Uterus (tissue), 4 donors: ENCODE data around the gene MTREX. TPM values are rescaled to one million over a fixed set of nuclear protein-coding genes. Genes with fewer than 3 reads are reported as not detected.
A peak's percentile ranks its signal among the peaks of the same experiment; 100 is the strongest.

Experiments
- DNase-seq, 2 donors: peaks; one replicate each; pipeline ENCODE4 v3.0.0-alpha.2; 2019 to 2020
- H3K27ac ChIP-seq, 2 donors: fragments of 200-600 bp; sonication (generic); 1 replicate in 1 of 2; 2 replicates in 1 of 2; pipeline ENCODE4 v1.5.1; 2016 to 2018
- H3K27me3 ChIP-seq, 2 donors: fragments of 200-600 bp; sonication (generic); one replicate each; pipeline ENCODE4 v1.5.1; 2018 to 2019; ENCODE audit warnings: control low read depth in 1 of 2
- H3K36me3 ChIP-seq, 2 donors: fragments of 200-600 bp; sonication (generic); one replicate each; pipeline ENCODE4 v1.5.1; 2019; ENCODE audit warnings: control low read depth in 1 of 2
- H3K4me1 ChIP-seq, 2 donors: fragments of 200-600 bp; sonication (generic); one replicate each; pipeline ENCODE4 v1.5.1; 2018 to 2019; ENCODE audit warnings: control low read depth in 1 of 2
- H3K4me3 ChIP-seq, 2 donors: fragments of 200-600 bp; sonication (generic); 1 replicate in 1 of 2; 2 replicates in 1 of 2; pipeline ENCODE4 v1.5.1; 2018 to 2019; ENCODE audit warnings: mild to moderate bottlenecking in 1 of 2
- H3K9me3 ChIP-seq, 2 donors: fragments of 200-600 bp; sonication (generic); one replicate each; pipeline ENCODE4 v1.5.1; 2019; ENCODE audit warnings: control low read depth in 1 of 2
- CTCF ChIP-seq, 4 experiments: fragments of 200-600 bp in 2 of 4; fragments of 450-650 bp in 2 of 4; sonication (generic) in 2 of 4; IDR thresholded peaks; one replicate each; pipeline ENCODE4 v1.5.1; 2016 to 2019; ENCODE audit warnings: antibody characterized with exemption in 4 of 4, mild to moderate bottlenecking in 2 of 4, moderate library complexity in 1 of 4
- POLR2A ChIP-seq, 2 donors: fragments of 450-650 bp; IDR thresholded peaks; one replicate each; pipeline ENCODE4 v1.6.1; 2016; ENCODE audit warnings: antibody characterized with exemption in 2 of 2, mild to moderate bottlenecking in 1 of 2, moderate library complexity in 1 of 2
- intact Hi-C: fragments of 100-400 bp; cut with DNase I; formaldehyde crosslinking; loops from one replicate; pipeline ENCODE4 v1.15.1; 2023; ENCODE audit warnings: low total_unique reads
- total RNA-seq, 4 donors: library from RNA; depleted of rRNA in 3 of 4; stranded (reverse); fragments of >200 nt in 3 of 4; gene quantifications; one replicate each; pipeline versions ENCODE4 v1.1.0 to v1.2.4, GENCODE V29; 2014 to 2023
- donor health status: DM: yes; HTN: yes; CAD: no.

The MTREX gene
- total RNA-seq, 4 donors from 2014 or later = 30.0 to 138 (median 59.2) TPM

GRCh38 chr5:55469839-55470238 lies 162.1 kb downstream of the MTREX start:
- Histone ChIP-seq H3K27ac (peak overlapping the region in 1 of 2 donors; percentile 57), H3K36me3 (no peaks in the 10 kb centered on the region), H3K4me3 (no peak overlapping the region), H3K9me3 (no peaks in the 10 kb centered on the region), H3K27me3 (no peaks in the 10 kb centered on the region), H3K4me1 (no peaks in the 10 kb centered on the region)
- no peak for TF ChIP-seq CTCF (IDR thresholded peaks at IDR 0.05)
- TF ChIP-seq POLR2A (IDR thresholded peaks at IDR 0.05) = no peak
- no peak for DNase-seq
- intact Hi-C loops = no loop called here

- intact Hi-C loops = no loop called here
- TF ChIP-seq POLR2A (IDR thresholded peaks at IDR 0.05) (no peak), CTCF (IDR thresholded peaks at IDR 0.05) (no peak)
- H3K27ac ChIP-seq = peak overlapping the region in 1 of 2 donors; percentile 57
- H3K9me3 ChIP-seq = no peaks in the 10 kb centered on the region
- DNase-seq = no peak
- H3K36me3 ChIP-seq = no peaks in the 10 kb centered on the region
- no peaks in the 10 kb centered on the region for H3K4me1 ChIP-seq
- H3K4me3 ChIP-seq = no peak overlapping the region
- H3K27me3 ChIP-seq = no peaks in the 10 kb centered on the region
These were observed 162.5 kb downstream of the MTREX start for GRCh38 chr5:55470282-55470681.

- H3K27ac ChIP-seq = no peak overlapping the region
- intact Hi-C loops = no loop called here
- H3K4me3 ChIP-seq = no peak overlapping the region
- no peaks in the 10 kb centered on the region for H3K27me3 ChIP-seq
- H3K9me3 ChIP-seq = no peaks in the 10 kb centered on the region
- H3K36me3 ChIP-seq = no peaks in the 10 kb centered on the region
- H3K4me1 ChIP-seq = no peaks in the 10 kb centered on the region
- TF ChIP-seq POLR2A (IDR thresholded peaks at IDR 0.05) (no peak), CTCF (IDR thresholded peaks at IDR 0.05) (no peak)
- no peak for DNase-seq
These were observed 163.7 kb downstream of the MTREX start for GRCh38 chr5:55471468-55471867.

GRCh38 chr5:55472642-55473041 lies 164.9 kb downstream of the MTREX start:
- Histone ChIP-seq H3K9me3 (no peaks in the 10 kb centered on the region), H3K36me3 (no peaks in the 10 kb centered on the region), H3K27ac (no peak overlapping the region), H3K4me1 (no peaks in the 10 kb centered on the region), H3K4me3 (no peak overlapping the region), H3K27me3 (no peaks in the 10 kb centered on the region)
- TF ChIP-seq CTCF (IDR thresholded peaks at IDR 0.05) (no peak), POLR2A (IDR thresholded peaks at IDR 0.05) (no peak)
- DNase-seq = no peak
- intact Hi-C loops = no loop called here

Other genes starting within 250 kb of the MTREX start
- 1 to 10 TPM in 2 of 4 donors, under 1 TPM in 1, not detected in 1; 0.51 to 1.7 (median 1.4) TPM for gene GZMA, start 205.3 kb upstream of the MTREX start, total RNA-seq
- gene GPX8, start 147.8 kb upstream of the MTREX start, total RNA-seq = 100 to 1,000 TPM in 1 of 4 donors, 10 to 100 TPM in 3; 10.6 to 117 (median 41.9) TPM
- under 1 TPM in 1 of 4 donors, not detected in 3; 0.35 TPM for gene CDC20B, start 134.8 kb upstream of the MTREX start, total RNA-seq
- under 1 TPM in 1 of 4 donors, not detected in 3; 0.14 TPM for gene MCIDAS, start 80.7 kb upstream of the MTREX start, total RNA-seq
- gene CCNO, start 74.4 kb upstream of the MTREX start, total RNA-seq = under 1 TPM in 2 of 4 donors, not detected in 2; 0.48 to 0.67 TPM
- gene DHX29, start 295 bp upstream of the MTREX start, total RNA-seq = 10 to 100 TPM; 22.0 to 44.4 (median 27.0) TPM
- 100 to 1,000 TPM in 3 of 4 donors, 10 to 100 TPM in 1; 83.4 to 297 (median 175) TPM for gene PLPP1, start 227.0 kb downstream of the MTREX start, total RNA-seq